HepG2 (cell line): ENCODE measurements around the gene CYP4F22. TPM values are rescaled to one million over a fixed set of nuclear protein-coding genes. Genes with fewer than 3 reads are reported as not detected.

Source experiments
- ATAC-seq: fragments of 200-7000 bp; cut with Tn5 transposase; 3 replicates; pipeline ENCODE4 v1.9.1; 2020; ENCODE audit warnings: mild to moderate bottlenecking, moderate library complexity
- BruUV-seq: library from RNA; stranded (reverse); fragments of 400-500 nt; replicated peaks from 2 replicates; lab custom pipeline; 2021; lab: Mats Ljungman, UMichigan
- CTCF ChIA-PET: fragments of 300-600 bp; formaldehyde crosslinking; extraction: SDS; loops from one replicate; lab custom pipeline; 2021; ENCODE audit warnings: low total read pairs, inconsistent platforms, low intra/inter-chr PET ratio; lab: Yijun Ruan, JAX
- POLR2A ChIA-PET: fragments of 350-600 bp; sonication (Branson Sonifier 250); formaldehyde crosslinking; loops from one replicate; lab custom pipeline; 2020; ENCODE audit warnings: antibody characterized with exemption, inconsistent platforms; lab: Yijun Ruan, JAX
- DNase-seq: peaks from one replicate; pipeline ENCODE4 v3.0.0-alpha.2; 2015; ENCODE audit warnings: low spot score
- FAIRE-seq: peaks from 3 replicates; lab custom pipeline; 2011; peaks lifted over from hg19 to GRCh38; lab: Jason Lieb, UNC
- H2AFZ ChIP-seq: one replicate; pipeline ENCODE4 v1.6.1; 2011; ENCODE audit warnings: low read length, inconsistent platforms
- H3K27ac ChIP-seq: fragments of 300-600 bp; 3 replicates; pipeline ENCODE4 v1.8.0; 2011; ENCODE audit warnings: mixed run types, mild to moderate bottlenecking, mixed read lengths, low read length, inconsistent platforms; ENCODE audit not compliant: insufficient read depth; ENCODE audit errors: extremely low read length
- H3K27me3 ChIP-seq, 2 experiments: fragments of 200-600 bp in 1 of 2; 2 replicates in 1 of 2; 3 replicates in 1 of 2; pipeline versions ENCODE4 v1.6.0 to v1.8.0; 2011; ENCODE audit warnings: low read length in 2 of 2, mild to moderate bottlenecking in 2 of 2, moderate library complexity in 2 of 2, inconsistent platforms in 1 of 2; ENCODE audit not compliant: insufficient read depth in 2 of 2, control insufficient read depth in 1 of 2
- H3K36me3 ChIP-seq, 2 experiments: fragments of 200-600 bp in 1 of 2; replicated peaks in 1 of 2; 2 replicates in 1 of 2; 3 replicates in 1 of 2; pipeline versions ENCODE4 v1.5.1 to v1.8.0; 2011; ENCODE audit warnings: low read length in 2 of 2, inconsistent platforms in 1 of 2; ENCODE audit not compliant: insufficient read depth in 2 of 2, control insufficient read depth in 1 of 2
- H3K4me1 ChIP-seq: 2 replicates; pipeline ENCODE4 v1.5.1; 2012; ENCODE audit warnings: low read length, inconsistent platforms; ENCODE audit not compliant: insufficient read depth
- H3K4me2 ChIP-seq: 2 replicates; pipeline ENCODE4 v1.6.0; 2011; ENCODE audit warnings: low read depth, low read length, inconsistent platforms
- H3K4me3 ChIP-seq, 3 experiments: fragments of 200-600 bp in 1 of 3; sonication (generic), shearing (Covaris generic) in 1 of 3; replicated peaks in 1 of 3; 2 replicates each; pipeline ENCODE4 v1.5.1; 2011 to 2016; ENCODE audit warnings: low read length in 3 of 3, inconsistent platforms in 2 of 3, low read depth in 2 of 3, mild to moderate bottlenecking in 2 of 3, control low read depth in 1 of 3, mixed read lengths in 1 of 3; ENCODE audit not compliant: insufficient read depth in 1 of 3
- H3K79me2 ChIP-seq: one replicate; pipeline ENCODE4 v1.6.1; 2011; ENCODE audit warnings: low read length, inconsistent platforms; ENCODE audit not compliant: insufficient read depth
- H3K9ac ChIP-seq: 2 replicates; pipeline ENCODE4 v1.6.0; 2011; ENCODE audit warnings: mild to moderate bottlenecking, low read depth, low read length, inconsistent platforms; ENCODE audit not compliant: insufficient read depth
- H3K9me3 ChIP-seq: 2 replicates; pipeline ENCODE4 v1.5.1; 2012; ENCODE audit warnings: mild to moderate bottlenecking, low read length
- H4K20me1 ChIP-seq: 2 replicates; pipeline ENCODE4 v1.6.0; 2011; ENCODE audit warnings: inconsistent platforms, mild to moderate bottlenecking, low read length, moderate library complexity; ENCODE audit not compliant: insufficient read depth
- CHD2 ChIP-seq: IDR thresholded peaks from 2 replicates; pipeline ENCODE4 v1.6.1; 2011; ENCODE audit warnings: low read depth, low read length, improper control_type of control experiment
- ETV5 ChIP-seq: IDR thresholded peaks from 2 replicates; pipeline ENCODE4 v1.6.1; 2018; ENCODE audit warnings: missing biosample characterization, missing genetic modification reagents, inconsistent platforms, borderline replicate concordance
- MTF1 ChIP-seq: sonication (generic); formaldehyde crosslinking; IDR thresholded peaks from 2 replicates; pipeline ENCODE4 v1.5.0; 2020; ENCODE audit warnings: missing genetic modification reagents
- XRCC5 ChIP-seq: fragments of 200-400 bp; formaldehyde crosslinking; optimal IDR thresholded peaks from 2 replicates; pipeline ENCODE3; 2017; ENCODE audit warnings: mild to moderate bottlenecking, low read length
- ZFYVE20 ChIP-seq: sonication (generic); formaldehyde crosslinking; IDR thresholded peaks from 2 replicates; pipeline ENCODE4 v1.8.0; 2023; ENCODE audit warnings: low read depth, mild to moderate bottlenecking, moderate library complexity, missing genetic modification reagents, borderline replicate concordance
- ZMYM2 ChIP-seq: sonication (generic); formaldehyde crosslinking; IDR thresholded peaks from 2 replicates; pipeline ENCODE4 v1.8.0; 2022; ENCODE audit warnings: mild to moderate bottlenecking, missing genetic modification reagents
- ZNF777 ChIP-seq: sonication (generic); formaldehyde crosslinking; IDR thresholded peaks from 2 replicates; pipeline ENCODE4 v1.4.0; 2020; ENCODE audit warnings: missing genetic modification reagents
- WGBS: methylation state at CpG from one replicate; pipeline ENCODE4 v1.1.6; 2017; ENCODE audit warnings: low lambda C conversion rate; 5-methylcytosine and 5-hydroxymethylcytosine counted together
- in situ Hi-C: cut with HindIII; loops from 2 replicates; pipeline ENCODE4 v1.10.0; 2017; ENCODE audit warnings: low pct_unique_long_range_greater_than_20kb; ENCODE audit not compliant: extremely low pct_ligation_motif_present
- intact Hi-C: fragments of 100-400 bp; cut with micrococcal nuclease; formaldehyde crosslinking; loops from one replicate; pipeline ENCODE4 v1.10.0; 2022; ENCODE audit not compliant: unreplicated experiment
- polyA plus RNA-seq, 8 experiments: library from polyadenylated mRNA; depleted of rRNA in 3 of 8; stranded (reverse) in 7 of 8; unstranded in 1 of 8; fragments of >200 nt; fragmentation: Illumina TruSeq in 4 of 8; extraction: Trizol in 4 of 8; gene quantifications; 2 replicates each; pipeline versions ENCODE4 v1.2.1 to v1.2.3, GENCODE V29; 2011 to 2016; ENCODE audit warnings: low read depth in 4 of 8, missing spikeins in 1 of 8, mixed read lengths in 1 of 8; ENCODE audit not compliant: insufficient read depth in 1 of 8
- total RNA-seq, 5 experiments: library from RNA; depleted of rRNA; stranded (reverse); fragments of >200 nt; fragmentation: Illumina TruSeq; extraction: Trizol; gene quantifications; 2 replicates each; pipeline ENCODE4 v1.2.3, GENCODE V29; 2016; ENCODE audit warnings: low read depth in 1 of 5
- TF ChIP-seq, protein P1 (sequence below): sonication (generic); formaldehyde crosslinking; IDR thresholded peaks from 2 replicates; pipeline ENCODE4 v1.4.0; 2020; ENCODE audit warnings: missing genetic modification reagents, borderline replicate concordance

CYP4F22 gene
- total and polyA plus RNA-seq, 2 of the 13 experiments (the other 11 are each of a cell fraction or from before 2014, with no cell fraction given): 0.05 TPM; not detected in 1

DNA sequence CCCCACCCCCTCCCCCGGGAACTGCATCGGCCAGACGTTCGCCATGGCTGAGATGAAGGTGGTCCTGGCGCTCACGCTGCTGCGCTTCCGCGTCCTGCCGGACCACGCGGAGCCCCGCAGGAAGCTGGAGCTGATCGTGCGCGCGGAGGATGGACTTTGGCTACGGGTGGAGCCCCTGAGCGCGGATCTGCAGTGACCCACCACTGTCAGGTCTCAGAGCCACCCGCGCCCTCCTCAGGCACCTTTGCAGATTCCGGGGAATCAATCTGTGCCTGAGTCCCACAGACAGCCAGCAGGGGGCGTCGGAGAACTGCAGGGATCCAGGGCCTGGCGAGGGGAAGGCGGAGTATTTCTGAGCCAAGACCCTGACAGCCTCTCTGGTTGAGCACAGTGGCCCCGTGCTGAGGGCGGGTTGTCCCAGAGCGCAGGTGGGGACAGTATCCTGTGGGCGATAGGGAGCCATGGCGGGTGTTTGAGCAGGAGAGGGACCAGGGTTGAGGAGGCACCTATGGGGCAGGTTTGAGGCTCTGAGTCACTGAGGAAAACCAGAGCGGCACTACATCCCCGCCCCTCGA is 76.3 kb downstream of the CYP4F22 start (continued):
- TF ChIP-seq, protein P1, sequence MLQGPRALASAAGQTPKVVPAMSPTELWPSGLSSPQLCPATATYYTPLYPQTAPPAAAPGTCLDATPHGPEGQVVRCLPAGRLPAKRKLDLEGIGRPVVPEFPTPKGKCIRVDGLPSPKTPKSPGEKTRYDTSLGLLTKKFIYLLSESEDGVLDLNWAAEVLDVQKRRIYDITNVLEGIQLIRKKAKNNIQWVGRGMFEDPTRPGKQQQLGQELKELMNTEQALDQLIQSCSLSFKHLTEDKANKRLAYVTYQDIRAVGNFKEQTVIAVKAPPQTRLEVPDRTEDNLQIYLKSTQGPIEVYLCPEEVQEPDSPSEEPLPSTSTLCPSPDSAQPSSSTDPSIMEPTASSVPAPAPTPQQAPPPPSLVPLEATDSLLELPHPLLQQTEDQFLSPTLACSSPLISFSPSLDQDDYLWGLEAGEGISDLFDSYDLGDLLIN: no peak
- TF ChIP-seq ZMYM2 (CRISPR knock-in tag) (0 out of 2 replicates have a peak, but pooled peaks have one; percentile 51), CHD2 (no peak), XRCC5 (peak; percentile 96)

GRCh38 chr19:15587663-15588062 is 79.3 kb downstream of the CYP4F22 start:
- TF ChIP-seq ZFYVE20 (no peak), MTF1 (CRISPR knock-in tag) (no peak), ZNF777 (CRISPR knock-in tag) (no peak), ETV5 (CRISPR knock-in tag) (no peak)
- TF ChIP-seq, all 625 proteins: peak for 0
- ATAC-seq: no peak
- 53% methylated on average over 9 of the region's 9 CpGs for WGBS
- DNase-seq: no peak
- FAIRE-seq: no peak
- in situ Hi-C loops: no loop called here
- no peaks in the 10 kb centered on the region for H3K79me2 ChIP-seq
- H3K4me3 ChIP-seq: no peak overlapping the region
- H4K20me1 ChIP-seq: no peaks in the 10 kb centered on the region
- no peak overlapping the region for H3K27ac ChIP-seq
- BruUV-seq: no TSS peak
- no peak overlapping the region for H3K9ac ChIP-seq
- no peaks in the 10 kb centered on the region for H3K36me3 ChIP-seq
- H3K4me2 ChIP-seq: no peak overlapping the region
- POLR2A ChIA-PET: no interaction called here
- peaks cover 17% of the 10 kb centered on the region for H3K4me1 ChIP-seq
- H3K9me3 ChIP-seq: no peaks in the 10 kb centered on the region
- H3K27me3 ChIP-seq: no peaks in the 10 kb centered on the region; a peak in 1 of 5 replicates
- no peak overlapping the region for H2AFZ ChIP-seq
- intact Hi-C loops: no loop called here
- CTCF ChIA-PET: no interaction called here
